Forelimb muscle (tissue), 1 donor: Measurements from ENCODE around the gene E2F3. TPM values are rescaled to one million over a fixed set of nuclear protein-coding genes. Genes with fewer than 3 reads are reported as not detected.
"Not testable (repeated sequence)": the region's sequence is repeated elsewhere in the genome, so short reads cannot be mapped to it uniquely, and the experiment has no call there.

Source experiments
- DNase-seq: peaks from one replicate; pipeline ENCODE4 v3.0.0-alpha.2; 2013; ENCODE audit warnings: low read depth
- polyA plus RNA-seq: library from polyadenylated mRNA; unstranded; fragments of 120-200 nt; gene quantifications from one replicate; pipeline ENCODE4 v1.2.1, GENCODE V29; 2013; ENCODE audit not compliant: insufficient read length

The E2F3 gene
- polyA plus RNA-seq, 1 donor = 7.5 TPM

GRCh38 chr6:20467437-20467836 lies 65.8 kb downstream of the E2F3 start:
- no peak for DNase-seq

GRCh38 chr6:20468209-20468608 lies 66.5 kb downstream of the E2F3 start:
- no peak for DNase-seq

- DNase-seq = no peak
Observed at GRCh38 chr6:20472748-20473147, 71.1 kb downstream of the E2F3 start.

GRCh38 chr6:20473518-20473917 lies 71.8 kb downstream of the E2F3 start:
- no peak for DNase-seq

GRCh38 chr6:20474874-20475542 lies 73.3 kb downstream of the E2F3 start:
- DNase-seq = no peak

DNA sequence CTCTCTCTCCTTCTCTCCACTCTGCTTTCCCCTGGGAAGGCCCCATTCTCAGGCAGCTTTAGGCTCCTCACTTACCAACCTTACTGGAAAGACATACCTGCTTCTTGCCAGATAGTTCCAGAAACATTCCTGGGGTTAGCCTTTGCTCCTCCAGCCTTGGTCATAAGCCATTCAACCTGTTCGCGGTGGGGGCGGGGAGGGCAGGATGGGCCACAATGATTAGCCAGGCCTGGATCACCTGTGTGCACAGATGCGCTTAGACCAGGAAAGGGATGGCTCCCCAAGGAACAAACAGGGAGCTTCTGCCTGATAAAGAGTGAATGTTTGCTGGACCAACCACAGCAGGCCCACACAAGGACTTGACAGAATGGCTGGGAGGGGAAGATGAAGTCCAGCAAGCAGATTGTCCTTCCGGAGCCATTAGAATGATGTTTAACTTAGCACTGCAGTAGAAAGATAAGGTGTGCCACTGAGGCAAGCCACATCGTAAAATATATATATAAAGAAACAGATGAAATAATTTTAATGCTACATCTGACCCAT lies 74.9 kb downstream of the E2F3 start:
- DNase-seq = no peak

DNA sequence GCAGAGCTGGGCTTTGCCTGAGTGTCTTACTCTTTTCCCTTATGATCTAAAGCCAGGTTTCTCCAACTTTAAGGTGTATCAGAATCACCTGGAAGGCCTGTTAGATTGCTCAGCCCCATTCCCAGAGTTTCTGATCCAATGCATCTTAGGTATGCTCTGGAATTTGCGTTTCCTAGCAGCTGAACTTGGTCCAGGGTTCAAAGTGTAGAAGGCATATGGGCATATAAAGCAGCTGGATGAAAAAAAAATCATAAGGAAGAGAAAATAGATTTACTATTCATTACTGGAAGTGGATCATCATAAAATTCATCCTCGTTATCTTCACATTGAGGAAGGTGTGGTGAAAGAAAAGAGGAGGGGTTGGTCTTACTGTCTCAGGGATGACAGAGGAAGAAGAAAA lies 75.8 kb downstream of the E2F3 start:
- no peak for DNase-seq

- no peak for DNase-seq
Observed at GRCh38 chr6:20479060-20479459, 77.4 kb downstream of the E2F3 start.

DNA sequence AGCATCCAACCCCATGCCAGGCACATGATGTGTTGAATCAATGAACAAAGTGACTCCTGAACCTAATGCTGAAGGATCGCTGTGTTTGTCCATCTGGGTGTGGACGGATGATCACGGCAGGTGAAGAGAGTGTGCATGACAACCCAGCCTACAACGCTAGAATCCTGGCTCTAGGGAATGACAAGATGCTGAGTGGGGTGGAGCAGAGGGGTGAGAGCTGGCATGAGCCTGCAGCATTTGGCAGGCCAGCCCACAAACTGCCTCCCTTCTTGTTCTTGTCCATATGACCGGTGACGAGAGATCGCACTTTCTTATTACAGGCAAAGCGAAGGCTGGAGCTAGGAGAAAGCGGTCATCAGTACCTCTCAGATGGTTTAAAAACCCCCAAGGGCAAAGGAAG lies 77.8 kb downstream of the E2F3 start:
- no peak for DNase-seq

DNA sequence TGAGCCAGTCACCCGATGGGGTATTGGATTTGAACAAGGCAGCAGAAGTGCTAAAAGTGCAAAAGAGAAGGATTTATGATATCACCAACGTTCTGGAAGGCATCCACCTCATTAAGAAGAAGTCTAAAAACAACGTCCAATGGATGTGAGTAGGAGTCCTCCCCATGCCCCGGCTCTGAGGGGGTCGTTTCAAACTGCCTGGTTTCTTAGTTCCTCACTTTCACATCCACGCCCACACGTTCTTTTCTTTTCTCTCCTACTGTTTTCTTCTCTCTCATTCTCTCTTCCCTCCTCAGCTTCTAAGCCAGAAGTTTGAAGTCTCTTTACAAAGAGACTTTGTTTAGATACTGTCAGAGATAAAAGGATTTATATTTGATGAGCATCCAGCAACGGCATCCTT lies 79.6 kb downstream of the E2F3 start:
- no peak for DNase-seq

DNA sequence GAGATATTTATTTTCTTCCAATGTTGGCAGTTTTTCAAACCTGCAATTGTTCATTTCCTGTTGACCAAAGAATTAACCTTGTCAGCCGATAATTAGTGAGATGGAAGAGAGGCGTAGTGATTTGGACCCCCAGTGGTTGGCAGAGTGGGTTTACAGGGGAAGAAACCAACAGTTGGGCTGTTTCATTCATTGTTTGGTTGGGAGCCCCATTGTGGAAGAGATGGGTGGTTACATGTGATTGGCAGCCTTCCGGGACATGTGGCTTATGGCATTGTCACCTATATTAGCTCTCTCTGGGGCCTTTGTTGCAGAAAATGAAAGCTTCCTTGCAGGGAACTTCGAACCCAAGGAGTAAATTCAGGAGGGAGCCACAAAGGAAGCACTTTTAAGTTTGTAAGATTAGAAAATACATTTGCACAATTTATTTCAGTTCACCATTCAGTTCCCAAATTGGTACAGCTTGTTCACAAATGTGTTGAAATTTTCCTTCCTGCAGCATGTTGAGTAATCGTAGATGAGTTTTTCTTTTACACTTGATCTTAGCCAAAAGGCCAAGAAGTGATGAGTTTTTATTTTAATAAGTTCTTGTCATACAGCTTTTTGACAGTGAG lies 82.3 kb downstream of the E2F3 start:
- no peak for DNase-seq

DNA sequence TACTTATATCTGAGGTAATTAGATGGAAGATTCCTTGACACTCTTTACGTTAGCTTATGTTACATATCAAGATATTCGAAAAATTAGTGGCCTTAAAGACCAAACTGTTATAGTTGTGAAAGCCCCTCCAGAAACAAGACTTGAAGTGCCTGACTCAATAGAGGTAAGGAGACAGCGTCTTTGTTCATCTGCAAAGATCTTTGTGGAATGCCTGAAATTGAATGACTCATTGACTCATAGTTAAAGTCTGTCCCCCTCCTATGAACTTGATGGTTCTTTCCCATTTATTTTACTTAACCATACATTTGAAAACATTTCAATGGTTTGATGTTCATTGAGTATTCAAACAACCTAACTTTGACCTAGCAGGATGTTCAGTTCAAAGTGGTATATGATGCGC lies 85.0 kb downstream of the E2F3 start:
- DNase-seq = no peak

DNA sequence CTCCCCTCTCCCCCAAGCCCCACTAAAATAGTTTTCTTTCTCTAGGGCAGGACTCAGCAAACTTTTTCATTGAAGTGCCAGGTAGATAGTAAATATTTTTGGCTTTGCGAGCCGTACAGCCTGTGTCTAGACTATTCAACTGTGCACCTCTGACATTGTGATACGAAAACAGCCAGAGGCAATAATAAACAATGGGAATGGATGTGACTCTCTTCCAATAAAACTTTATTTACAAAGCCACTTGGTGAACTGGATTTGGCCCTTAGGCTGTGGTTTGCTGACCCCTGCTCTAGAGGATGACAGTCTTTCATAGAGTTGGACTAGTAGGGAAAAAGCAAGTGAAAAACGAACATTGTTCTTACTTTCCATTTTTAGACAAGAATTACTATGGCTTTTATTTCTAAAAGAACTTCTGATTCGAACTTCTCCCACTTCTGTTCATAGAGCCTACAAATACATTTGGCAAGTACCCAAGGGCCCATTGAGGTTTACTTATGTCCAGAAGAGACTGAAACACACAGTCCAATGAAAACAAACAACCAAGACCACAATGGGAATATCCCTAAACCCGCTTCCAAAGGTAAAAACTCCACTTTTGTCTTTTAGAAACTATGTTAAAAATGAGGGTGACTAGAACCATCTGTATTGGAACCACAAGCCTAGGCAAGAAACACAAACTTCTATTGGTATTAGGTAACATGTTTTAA lies 86.1 kb downstream of the E2F3 start:
- DNase-seq = no peak

- DNase-seq = no peak
Observed at GRCh38 chr6:20490591-20490990, 88.9 kb downstream of the E2F3 start.

- DNase-seq = no peak
Observed at GRCh38 chr6:20492099-20492498, 90.4 kb downstream of the E2F3 start.

DNA sequence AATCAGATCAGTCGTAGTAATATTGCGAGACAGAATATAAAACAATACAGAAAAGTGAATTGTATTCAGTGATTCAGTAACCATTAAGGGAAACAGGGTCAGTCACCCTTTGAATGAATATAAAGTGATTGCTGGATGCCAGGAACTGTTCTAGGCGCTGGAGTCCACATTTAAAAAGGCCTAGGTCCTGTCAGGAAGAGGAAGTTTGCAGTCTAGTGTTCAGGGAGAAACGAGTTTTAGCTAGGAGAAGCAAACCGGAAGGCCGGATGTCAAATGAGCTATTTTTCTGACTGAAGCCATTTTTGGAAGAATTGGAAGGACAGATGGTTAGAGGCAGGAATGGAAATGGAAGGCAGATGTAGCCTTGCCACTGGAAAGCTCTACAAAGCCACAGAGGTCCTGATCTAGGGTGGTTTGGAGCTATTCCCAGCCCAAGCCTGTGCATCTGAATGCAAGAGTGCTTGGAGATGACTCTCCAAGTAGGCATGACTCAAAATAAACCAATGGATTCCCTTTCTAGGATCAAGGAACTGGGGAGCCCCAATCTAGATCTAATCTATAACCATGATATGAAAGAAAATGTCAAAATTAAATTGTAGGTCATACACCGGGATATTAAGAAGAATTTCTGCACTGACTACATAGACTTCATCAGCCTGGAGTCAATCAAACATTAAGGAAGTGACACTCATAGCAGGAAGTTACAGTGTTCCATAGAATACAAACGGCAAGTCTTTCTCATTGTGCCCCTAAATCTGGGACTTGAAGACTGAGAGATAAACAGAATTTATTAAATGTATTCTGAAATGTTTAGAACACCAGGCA lies 95.7 kb downstream of the E2F3 start:
- no peak for DNase-seq

- DNase-seq = no peak
Observed at GRCh38 chr6:20498041-20498385, 96.3 kb downstream of the E2F3 start.

- no peak for DNase-seq
Observed at GRCh38 chr6:20509212-20509611, 107.5 kb downstream of the E2F3 start.

GRCh38 chr6:20511852-20512251 lies 110.2 kb downstream of the E2F3 start:
- no peak for DNase-seq

GRCh38 chr6:20525208-20525607 lies 123.5 kb downstream of the E2F3 start:
- not testable (repeated sequence) for DNase-seq

DNA sequence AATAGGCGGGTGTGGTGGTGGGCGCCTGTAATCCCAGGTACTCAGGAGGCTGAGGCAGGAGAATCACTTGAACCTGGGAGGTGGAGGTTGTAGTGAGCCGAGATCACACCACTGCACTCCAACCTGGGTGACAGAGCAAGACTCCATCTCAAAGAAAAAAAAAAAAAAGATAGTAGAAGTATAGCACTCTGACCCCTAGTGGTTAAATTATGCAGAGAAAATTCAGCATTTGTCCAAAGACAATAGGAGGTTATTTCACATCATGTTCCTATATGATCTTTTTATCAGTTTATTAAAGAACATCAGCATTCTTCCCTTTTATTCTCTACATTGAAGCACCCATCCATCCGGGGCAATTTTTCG lies 127.4 kb downstream of the E2F3 start:
- not testable (repeated sequence) for DNase-seq

DNA sequence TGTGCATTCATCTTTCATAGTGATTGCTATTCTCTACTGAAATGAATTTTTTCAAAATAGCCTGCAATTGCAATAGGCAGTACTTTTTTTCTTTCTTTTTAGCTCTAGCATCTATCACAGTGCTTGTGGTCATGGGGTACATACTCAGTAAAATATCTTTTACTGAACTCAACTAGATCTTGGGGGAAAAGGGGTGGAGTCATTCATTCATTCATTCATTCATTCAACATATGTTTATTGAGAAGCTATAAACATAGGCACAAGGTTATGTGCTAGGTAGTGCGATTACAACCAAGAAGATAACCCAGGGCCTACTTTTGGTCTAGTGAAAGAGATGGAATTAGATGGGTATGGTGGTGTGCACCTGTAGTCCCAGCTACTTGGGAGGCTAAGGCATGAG lies 131.2 kb downstream of the E2F3 start:
- DNase-seq = no peak
